Activated CD8-positive, alpha-beta T cell treated with anti-CD3 and anti-CD28 coated beads, Interleukin-2, amount 10 ng/mL, durations not matched to agents 7 days and 5 days (primary cell): ENCODE measurements around the gene FNDC4. TPM values are rescaled to one million over a fixed set of nuclear protein-coding genes. Genes with fewer than 3 reads are reported as not detected.
"Not testable (repeated sequence)": the region's sequence is repeated elsewhere in the genome, so short reads cannot be mapped to it uniquely, and the experiment has no call there.

Experiments used
- ATAC-seq: fragments of 150-1000 bp; cut with Tn5 transposase; one replicate; pipeline ENCODE4 v1.10.0; 2021; ENCODE audit warnings: moderate library complexity
- CTCF ChIA-PET: fragments of 350-600 bp; sonication (Branson Sonifier 250); formaldehyde crosslinking; loops from one replicate; lab custom pipeline; 2021; ENCODE audit warnings: antibody characterized with exemption; lab: Charles Lee
- POLR2A ChIA-PET: fragments of 350-600 bp; sonication (Branson Sonifier 250); formaldehyde crosslinking; loops from one replicate; lab custom pipeline; 2021; ENCODE audit warnings: antibody characterized with exemption; lab: Charles Lee
- DNase-seq: peaks from one replicate; pipeline ENCODE4 v3.0.0-alpha.2; 2020
- H3K27ac Mint-ChIP-seq: one replicate; pipeline ENCODE4 v1.8.0; 2021; ENCODE audit warnings: mild to moderate bottlenecking, mixed read lengths
- H3K27me3 Mint-ChIP-seq: one replicate; pipeline ENCODE4 v1.8.0; 2021; ENCODE audit warnings: low read depth, mixed read lengths
- H3K36me3 Mint-ChIP-seq: one replicate; pipeline ENCODE4 v1.8.0; 2021; ENCODE audit warnings: low read depth, mixed read lengths
- H3K4me1 Mint-ChIP-seq: one replicate; pipeline ENCODE4 v1.8.0; 2021; ENCODE audit warnings: low read depth, mixed read lengths
- H3K4me3 Mint-ChIP-seq: one replicate; pipeline ENCODE4 v1.8.0; 2021; ENCODE audit warnings: mild to moderate bottlenecking, mixed read lengths
- H3K9me3 Mint-ChIP-seq: one replicate; pipeline ENCODE4 v1.8.0; 2022; ENCODE audit warnings: mixed read lengths; ENCODE audit not compliant: insufficient read depth
- total RNA-seq, 2 experiments: library from RNA; stranded (reverse); gene quantifications; one replicate each; pipeline ENCODE4 v1.2.3, GENCODE V29; 2021

FNDC4 gene
- not detected for total RNA-seq

DNA sequence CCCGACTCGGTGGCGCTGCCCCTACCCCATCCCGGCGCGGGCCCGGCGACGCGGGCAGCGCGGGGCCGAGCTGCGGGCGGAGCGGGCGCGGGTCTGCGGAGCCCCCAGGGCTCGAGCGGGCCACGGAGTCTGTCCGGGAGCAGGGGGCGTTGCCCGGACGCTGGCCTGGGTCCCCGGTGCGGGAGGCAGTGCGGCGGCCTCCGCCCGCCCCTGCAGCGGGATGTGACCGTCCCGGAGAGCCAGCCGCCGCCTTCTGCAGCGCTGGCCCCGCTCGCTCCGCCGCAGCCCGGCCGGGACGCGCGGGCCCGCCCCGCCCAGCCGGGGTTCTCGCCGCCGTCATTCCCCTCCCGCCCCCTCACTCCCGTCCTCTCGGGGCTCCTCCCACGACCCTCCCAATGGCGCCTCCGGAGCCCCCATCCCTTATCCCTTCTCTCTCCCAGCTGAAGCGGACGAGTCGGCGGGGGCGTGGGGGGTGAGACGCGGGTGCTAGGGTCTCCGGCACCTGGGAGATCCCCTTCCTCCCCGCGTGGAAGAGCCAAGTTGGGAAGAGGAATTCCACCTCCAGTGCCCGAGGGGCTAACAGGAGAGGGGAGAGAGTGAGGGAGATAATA is at the start of gene FNDC4:
Gene FNDC4, minus strand, starts transcription at position 257 of the 611 bp plus-strand sequence. CDS start 521 bp downstream, outside the sequence.
- H3K27ac Mint-ChIP-seq, result no peak within 1 kb of the TSS
- ATAC-seq (peak; percentile 78), DNase-seq (no peak)
- peaks cover 21% of the 10 kb centered on the region for H3K4me1 Mint-ChIP-seq
- POLR2A ChIA-PET, result interaction anchor here (0.6 kb wide), 2 partner anchors 141 to 1316 kb away, joined by 3 read pairs; no protein-coding TSS in a partner anchor
- no peaks in the 10 kb centered on the region for H3K36me3 Mint-ChIP-seq
- peaks cover 56% of the 10 kb centered on the region for H3K27me3 Mint-ChIP-seq
- no peaks in the 10 kb centered on the region for H3K9me3 Mint-ChIP-seq
- peak within 1 kb of the TSS; percentile 52 for H3K4me3 Mint-ChIP-seq
- CTCF ChIA-PET, result interaction anchor here (1.7 kb wide), 1 partner anchor 209 kb away, joined by 4 read pairs; no protein-coding TSS in a partner anchor

- Mint-ChIP-seq H3K36me3 (no peaks in the 10 kb centered on the region), H3K9me3 (peaks cover 6% of the 10 kb centered on the region), H3K4me1 (no peaks in the 10 kb centered on the region), H3K27me3 (no peaks in the 10 kb centered on the region), H3K27ac (no peak overlapping the region), H3K4me3 (no peak overlapping the region)
- ATAC-seq (no peak), DNase-seq (no peak)
- CTCF ChIA-PET, result no interaction called here
- POLR2A ChIA-PET, result no interaction called here
Observed at GRCh38 chr2:27544143-27544821, 49.3 kb upstream of the FNDC4 start.

DNA sequence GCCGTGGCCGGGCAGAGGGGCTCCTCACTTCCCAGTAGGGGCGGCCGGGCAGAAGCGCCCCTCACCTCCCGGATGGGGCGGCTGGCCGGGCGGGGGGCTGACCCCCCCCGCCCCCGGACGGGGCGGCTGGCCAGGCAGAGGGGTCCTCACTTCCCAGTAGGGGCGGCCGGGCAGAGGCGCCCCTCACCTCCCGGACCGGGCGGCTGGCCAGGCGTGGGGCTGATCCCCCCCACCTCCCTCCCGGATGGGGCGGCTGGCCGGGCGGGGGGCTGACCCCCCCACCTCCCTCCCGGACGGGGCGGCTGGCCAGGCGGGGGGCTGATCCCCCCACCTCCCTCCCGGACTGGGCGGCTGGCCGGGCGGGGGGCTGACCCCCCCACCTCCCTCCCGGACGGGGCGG is 44.6 kb upstream of the FNDC4 start:
- H3K4me3 Mint-ChIP-seq, DNase-seq, ATAC-seq, H3K4me1 Mint-ChIP-seq, CTCF ChIA-PET, H3K9me3 Mint-ChIP-seq, H3K27ac Mint-ChIP-seq, POLR2A ChIA-PET, H3K36me3 Mint-ChIP-seq: not testable (repeated sequence)
- peaks cover 20% of the 10 kb centered on the region for H3K27me3 Mint-ChIP-seq

DNA sequence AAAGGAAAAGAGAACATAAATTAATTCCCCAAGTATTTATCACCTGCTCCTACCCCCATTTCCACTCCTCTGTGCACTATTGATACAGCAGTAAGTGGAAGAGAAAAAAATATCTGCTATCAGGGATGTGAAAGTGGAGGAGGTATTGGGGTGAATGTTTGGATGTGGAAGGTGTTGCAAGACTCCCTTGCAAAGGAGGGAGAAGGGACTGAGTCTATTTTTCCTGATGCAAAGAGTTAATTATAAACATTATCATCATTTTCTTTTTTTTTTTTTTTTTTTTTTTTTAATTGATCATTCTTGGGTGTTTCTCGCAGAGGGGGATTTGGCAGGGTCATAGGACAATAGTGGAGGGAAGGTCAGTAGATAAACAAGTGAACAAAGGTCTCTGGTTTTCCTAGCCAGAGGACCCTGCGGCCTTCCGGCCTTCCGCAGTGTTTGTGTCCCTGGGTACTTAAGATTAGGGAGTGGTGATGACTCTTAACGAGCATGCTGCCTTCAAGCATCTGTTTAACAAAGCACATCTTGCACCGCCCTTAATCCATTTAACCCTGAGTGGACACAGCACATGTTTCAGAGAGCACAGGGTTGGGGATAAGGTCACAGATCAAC is 43.9 kb upstream of the FNDC4 start:
- POLR2A ChIA-PET, H3K4me1 Mint-ChIP-seq, H3K36me3 Mint-ChIP-seq, CTCF ChIA-PET, DNase-seq, H3K4me3 Mint-ChIP-seq, H3K9me3 Mint-ChIP-seq, ATAC-seq, H3K27ac Mint-ChIP-seq: not testable (repeated sequence)
- H3K27me3 Mint-ChIP-seq, result peaks cover 24% of the 10 kb centered on the region

GRCh38 chr2:27537287-27537686 is 42.3 kb upstream of the FNDC4 start:
- ChIA-PET POLR2A (interaction anchor here (0.6 kb wide), 1 partner anchor 77 kb away, joined by 3 read pairs; no protein-coding TSS in a partner anchor), CTCF (no interaction called here)
- Mint-ChIP-seq H3K27me3 (peaks cover 26% of the 10 kb centered on the region), H3K27ac (no peak overlapping the region), H3K9me3 (no peaks in the 10 kb centered on the region), H3K36me3 (no peaks in the 10 kb centered on the region), H3K4me1 (no peaks in the 10 kb centered on the region), H3K4me3 (no peak overlapping the region)
- DNase-seq, result no peak
- ATAC-seq, result no peak

- Mint-ChIP-seq H3K4me1 (peaks cover 3% of the 10 kb centered on the region), H3K4me3 (no peak overlapping the region), H3K9me3 (no peaks in the 10 kb centered on the region), H3K27ac (no peak overlapping the region), H3K36me3 (no peaks in the 10 kb centered on the region), H3K27me3 (peaks cover 24% of the 10 kb centered on the region)
- ATAC-seq (no peak), DNase-seq (no peak)
- POLR2A ChIA-PET, result no interaction called here
- CTCF ChIA-PET, result no interaction called here
Observed at GRCh38 chr2:27531983-27532382, 37.0 kb upstream of the FNDC4 start.

DNA sequence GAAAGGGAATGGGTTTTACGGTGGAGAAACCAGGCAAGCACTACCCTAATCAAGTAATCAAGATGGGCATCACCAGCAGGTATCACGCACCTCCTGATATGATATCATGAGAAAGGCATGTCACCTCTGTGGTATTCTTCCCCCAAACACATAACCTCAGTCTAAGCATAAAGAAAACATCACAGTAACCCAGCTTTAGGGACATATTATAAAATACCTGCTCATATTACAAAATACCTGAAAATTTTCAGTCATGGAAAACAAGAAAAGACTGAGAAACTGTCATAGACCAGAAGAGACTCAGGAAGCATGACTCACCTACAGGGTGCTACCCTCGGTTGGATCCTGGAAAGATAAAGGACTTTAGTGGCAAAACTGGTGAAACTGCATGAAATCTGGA is 32.2 kb upstream of the FNDC4 start:
- ATAC-seq (no peak), DNase-seq (no peak)
- ChIA-PET POLR2A (no interaction called here), CTCF (interaction anchor here (1.1 kb wide), 2 partner anchors 25 to 157 kb away, joined by 3 to 4 read pairs; no protein-coding TSS in a partner anchor)
- no peak overlapping the region for H3K27ac Mint-ChIP-seq
- peaks cover 15% of the 10 kb centered on the region for H3K27me3 Mint-ChIP-seq
- no peaks in the 10 kb centered on the region for H3K9me3 Mint-ChIP-seq
- H3K4me1 Mint-ChIP-seq, result peaks cover 4% of the 10 kb centered on the region
- no peak overlapping the region for H3K4me3 Mint-ChIP-seq
- H3K36me3 Mint-ChIP-seq, result no peaks in the 10 kb centered on the region

- Mint-ChIP-seq H3K36me3 (no peaks in the 10 kb centered on the region), H3K27me3 (peaks cover 15% of the 10 kb centered on the region), H3K9me3 (no peaks in the 10 kb centered on the region), H3K27ac (no peak overlapping the region), H3K4me1 (peaks cover 4% of the 10 kb centered on the region), H3K4me3 (no peak overlapping the region)
- DNase-seq, result no peak
- CTCF ChIA-PET, result no interaction called here
- ATAC-seq, result no peak
- POLR2A ChIA-PET, result no interaction called here
Observed at GRCh38 chr2:27522400-27522945, 27.5 kb upstream of the FNDC4 start.

GRCh38 chr2:27520316-27520715 is 25.3 kb upstream of the FNDC4 start:
- Mint-ChIP-seq H3K9me3 (no peaks in the 10 kb centered on the region), H3K4me3 (no peak overlapping the region), H3K27ac (no peak overlapping the region), H3K4me1 (no peaks in the 10 kb centered on the region), H3K36me3 (no peaks in the 10 kb centered on the region), H3K27me3 (peaks cover 8% of the 10 kb centered on the region)
- no peak for DNase-seq
- no peak for ATAC-seq
- ChIA-PET CTCF (interaction anchor here (0.6 kb wide), 1 partner anchor 73 kb away, joined by 3 read pairs; no protein-coding TSS in a partner anchor), POLR2A (no interaction called here)

GRCh38 chr2:27518782-27519113 is 23.7 kb upstream of the FNDC4 start:
- no peaks in the 10 kb centered on the region for H3K4me1 Mint-ChIP-seq
- no peaks in the 10 kb centered on the region for H3K36me3 Mint-ChIP-seq
- ChIA-PET POLR2A (no interaction called here), CTCF (no interaction called here)
- no peaks in the 10 kb centered on the region for H3K9me3 Mint-ChIP-seq
- ATAC-seq (no peak), DNase-seq (no peak)
- H3K4me3 Mint-ChIP-seq, result no peak overlapping the region
- peaks cover 8% of the 10 kb centered on the region for H3K27me3 Mint-ChIP-seq
- no peak overlapping the region for H3K27ac Mint-ChIP-seq

DNA sequence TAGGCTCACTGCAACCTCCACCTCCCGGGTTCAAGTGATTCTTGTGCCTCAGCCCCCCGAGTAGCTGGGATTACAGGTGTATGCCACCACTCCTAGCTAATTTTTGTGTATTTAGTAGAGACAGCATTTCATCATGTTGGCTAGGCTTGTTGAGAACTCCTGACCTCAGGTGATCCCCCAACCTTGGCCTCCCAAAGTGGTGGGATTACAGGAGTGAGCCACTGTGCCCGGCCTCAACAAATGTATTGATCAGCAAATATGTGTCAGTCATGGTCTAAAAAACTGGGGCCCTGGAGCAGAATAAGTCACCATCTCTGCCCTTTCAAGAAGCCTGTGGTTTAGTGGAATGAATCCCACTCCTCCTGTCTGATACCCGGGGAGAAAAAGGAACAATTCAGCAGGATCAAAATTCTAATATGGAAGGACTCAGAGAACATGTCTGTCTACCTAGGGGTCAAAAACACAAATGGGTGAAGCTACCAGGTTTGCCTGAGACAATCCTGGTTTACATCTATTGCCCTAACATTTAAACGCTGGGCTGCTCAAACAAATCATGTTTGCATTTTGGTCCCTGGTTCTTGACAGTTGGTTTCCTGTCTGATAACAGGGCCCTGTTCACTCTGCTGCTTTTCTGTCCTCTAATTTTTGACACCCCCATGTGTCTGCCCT is 23.2 kb upstream of the FNDC4 start:
- no peak overlapping the region for H3K27ac Mint-ChIP-seq
- ATAC-seq (no peak), DNase-seq (no peak)
- no peaks in the 10 kb centered on the region for H3K4me1 Mint-ChIP-seq
- POLR2A ChIA-PET, result no interaction called here
- no peaks in the 10 kb centered on the region for H3K36me3 Mint-ChIP-seq
- CTCF ChIA-PET, result no interaction called here
- H3K4me3 Mint-ChIP-seq, result no peak overlapping the region
- H3K27me3 Mint-ChIP-seq, result peaks cover 8% of the 10 kb centered on the region
- H3K9me3 Mint-ChIP-seq, result no peaks in the 10 kb centered on the region
